HCT116 (cell line): ENCODE measurements around the gene RPL26. TPM values are rescaled to one million over a fixed set of nuclear protein-coding genes. Genes with fewer than 3 reads are reported as not detected.

ENCODE experiments used
- ATAC-seq: fragments of 200-7000 bp; cut with Tn5 transposase; 2 replicates; pipeline ENCODE4 v1.9.1; 2020; ENCODE audit warnings: mild to moderate bottlenecking, moderate library complexity
- BruUV-seq: library from RNA; stranded (reverse); fragments of 400-500 nt; replicated peaks from 2 replicates; lab custom pipeline; 2021; lab: Mats Ljungman, UMichigan
- CTCF ChIA-PET: fragments of 300-600 bp; sonication (Branson Sonifier 250); formaldehyde crosslinking; loops from one replicate; lab custom pipeline; 2021; ENCODE audit warnings: antibody characterized with exemption; lab: Charles Lee
- POLR2A ChIA-PET: fragments of 300-600, 350-600 bp; sonication (Branson Sonifier 250); formaldehyde crosslinking; loops from one replicate; lab custom pipeline; 2021; ENCODE audit warnings: antibody characterized with exemption; lab: Charles Lee
- RAD21 ChIA-PET, 2 experiments: fragments of 300-600 bp; sonication (Branson Sonifier 250); formaldehyde crosslinking; loops; one replicate each; lab custom pipeline; 2023; ENCODE audit warnings: low total read pairs in 2 of 2; ENCODE audit not compliant: uncharacterized antibody in 2 of 2, unreplicated experiment in 2 of 2, low non-redundant PET in 1 of 2; lab: Charles Lee
- DNase-seq: peaks from one replicate; pipeline ENCODE4 v3.0.0-alpha.2; 2010; ENCODE audit warnings: low read depth, low spot score
- H2AFZ ChIP-seq: fragments of 200-600 bp; shearing (Covaris generic), sonication (generic); 2 replicates; pipeline ENCODE4 v1.6.1; 2017; ENCODE audit warnings: low read depth, mixed run types, mixed read lengths, antibody characterized with exemption, low read length; ENCODE audit not compliant: poor library complexity, severe bottlenecking
- H3K27ac ChIP-seq: 2 replicates; pipeline ENCODE4 v1.5.1; 2012; ENCODE audit warnings: low read depth, low read length
- H3K27me3 ChIP-seq: fragments of 200-600 bp; sonication (generic); 2 replicates; pipeline ENCODE4 v1.6.1; 2016; ENCODE audit warnings: mixed run types, low read length, mixed read lengths; ENCODE audit not compliant: insufficient read depth
- H3K36me3 ChIP-seq, 2 experiments: fragments of 200-500 bp in 1 of 2; fragments of 200-600 bp in 1 of 2; sonication (Bioruptor generic) in 1 of 2; sonication (generic) in 1 of 2; 2 replicates each; pipeline versions ENCODE4 v1.5.1 to v1.6.1; 2014 to 2016; ENCODE audit warnings: low read length in 2 of 2, inconsistent platforms in 1 of 2, mixed read lengths in 1 of 2, mixed run types in 1 of 2; ENCODE audit not compliant: insufficient read depth in 2 of 2, control insufficient read depth in 1 of 2
- H3K4me1 ChIP-seq, 2 experiments: fragments of 200-600 bp in 1 of 2; sonication (generic) in 1 of 2; 2 replicates each; pipeline versions ENCODE4 v1.5.1 to v1.6.1; 2012 to 2017; ENCODE audit warnings: low read length in 2 of 2, inconsistent platforms in 1 of 2, mild to moderate bottlenecking in 1 of 2, mixed read lengths in 1 of 2, mixed run types in 1 of 2, moderate library complexity in 1 of 2; ENCODE audit not compliant: insufficient read depth in 2 of 2, control insufficient read depth in 1 of 2
- H3K4me2 ChIP-seq: fragments of 200-600 bp; sonication (generic); 2 replicates; pipeline ENCODE4 v1.6.1; 2017; ENCODE audit warnings: mixed run types, low read length, mixed read lengths
- H3K4me3 ChIP-seq, 2 experiments: fragments of 200-600 bp in 1 of 2; sonication (generic) in 1 of 2; replicated peaks in 1 of 2; 2 replicates each; pipeline ENCODE4 v1.5.1; 2011 to 2016; ENCODE audit warnings: low read length in 2 of 2, control low read depth in 1 of 2, low read depth in 1 of 2, mild to moderate bottlenecking in 1 of 2, mixed read lengths in 1 of 2, mixed run types in 1 of 2
- H3K79me2 ChIP-seq: fragments of 200-600 bp; sonication (generic); 2 replicates; pipeline ENCODE4 v1.6.1; 2017; ENCODE audit warnings: mild to moderate bottlenecking, mixed run types, low read length, moderate library complexity, mixed read lengths; ENCODE audit not compliant: insufficient read depth
- H3K9ac ChIP-seq: fragments of 200-600 bp; sonication (generic); 2 replicates; pipeline ENCODE4 v1.6.1; 2016; ENCODE audit warnings: low read length, mixed read lengths
- H3K9me2 ChIP-seq: fragments of 200-600 bp; sonication (generic), shearing (Covaris generic); 2 replicates; pipeline ENCODE4 v1.6.1; 2017; ENCODE audit warnings: mixed run types, mild to moderate bottlenecking, moderate library complexity; ENCODE audit not compliant: insufficient read depth
- H3K9me3 ChIP-seq, 2 experiments: fragments of 200-500 bp in 1 of 2; fragments of 200-600 bp in 1 of 2; sonication (Bioruptor generic) in 1 of 2; sonication (generic) in 1 of 2; 2 replicates each; pipeline ENCODE4 v1.6.1; 2014 to 2017; ENCODE audit warnings: low read length in 2 of 2, mixed read lengths in 2 of 2, inconsistent platforms in 1 of 2, low read depth in 1 of 2, mild to moderate bottlenecking in 1 of 2, mixed run types in 1 of 2, moderate library complexity in 1 of 2; ENCODE audit not compliant: control insufficient read depth in 1 of 2, insufficient read depth in 1 of 2
- H4K20me1 ChIP-seq: fragments of 200-600 bp; sonication (generic), shearing (Covaris generic); 2 replicates; pipeline ENCODE4 v1.6.1; 2017; ENCODE audit warnings: mixed run types, mild to moderate bottlenecking, moderate library complexity; ENCODE audit not compliant: insufficient read depth
- CBX3 ChIP-seq: IDR thresholded peaks from 2 replicates; pipeline ENCODE4 v1.6.1; 2012; ENCODE audit warnings: low read depth
- CEBPB ChIP-seq: IDR thresholded peaks from 2 replicates; pipeline ENCODE4 v1.6.1; 2012; ENCODE audit warnings: low read depth
- EZH2 ChIP-seq: fragments of 200-600 bp; sonication (generic); IDR thresholded peaks from 2 replicates; pipeline ENCODE4 v1.6.1; 2017; ENCODE audit warnings: antibody characterized with exemption, mixed run types
- EZH2phosphoT487 ChIP-seq: fragments of 200-600 bp; IDR thresholded peaks from 2 replicates; pipeline ENCODE4 v1.6.1; 2018; ENCODE audit warnings: antibody characterized with exemption, borderline replicate concordance
- RAD21 ChIP-seq: IDR thresholded peaks from 2 replicates; pipeline ENCODE4 v1.6.1; 2012; ENCODE audit warnings: low read depth, mild to moderate bottlenecking
- SP1 ChIP-seq: IDR thresholded peaks from 2 replicates; pipeline ENCODE4 v1.6.1; 2012; ENCODE audit warnings: low read depth
- TCF7L2 ChIP-seq: IDR thresholded peaks from 2 replicates; pipeline ENCODE4 v1.7.0; 2011; ENCODE audit warnings: borderline replicate concordance, inconsistent platforms; ENCODE audit not compliant: insufficient read depth, insufficient read length; ENCODE audit errors: extremely low read depth
- ZFX ChIP-seq: fragments of 450-650 bp; IDR thresholded peaks from 2 replicates; pipeline ENCODE4 v1.6.1; 2017
- ZNF274 ChIP-seq: fragments of 200-500 bp; sonication (Bioruptor generic); IDR thresholded peaks from 2 replicates; pipeline ENCODE4 v1.6.1; 2014; ENCODE audit warnings: mild to moderate bottlenecking, low read depth, low read length, inconsistent platforms
- intact Hi-C: fragments of 100-400 bp; cut with micrococcal nuclease; formaldehyde crosslinking; loops from 2 replicates; pipeline ENCODE4 v1.10.0; 2022
- total RNA-seq: library from RNA; stranded (reverse); gene quantifications from one replicate; pipeline ENCODE4 v1.2.1, GENCODE V29; 2021; ENCODE audit not compliant: unreplicated experiment
- TF ChIP-seq, protein P1 (sequence below): IDR thresholded peaks from 2 replicates; pipeline ENCODE4 v1.6.1; 2012
- TF ChIP-seq, protein P2 (sequence below), 3 experiments: fragments of 200-600 bp in 1 of 3; sonication (generic) in 1 of 3; IDR thresholded peaks in 2 of 3; conservative IDR thresholded peaks in 1 of 3; 2 replicates each; pipeline ENCODE4 v1.5.1; 2012 to 2017; ENCODE audit warnings: low read depth in 2 of 3, low read length in 2 of 3, antibody characterized with exemption in 1 of 3, borderline replicate concordance in 1 of 3, control low read depth in 1 of 3, mild to moderate bottlenecking in 1 of 3, mixed read lengths in 1 of 3, mixed run types in 1 of 3, moderate library complexity in 1 of 3; ENCODE audit not compliant: insufficient read depth in 1 of 3

Gene RPL26
- total RNA-seq, 1 experiment from 2014 or later = 2,603 TPM

DNA sequence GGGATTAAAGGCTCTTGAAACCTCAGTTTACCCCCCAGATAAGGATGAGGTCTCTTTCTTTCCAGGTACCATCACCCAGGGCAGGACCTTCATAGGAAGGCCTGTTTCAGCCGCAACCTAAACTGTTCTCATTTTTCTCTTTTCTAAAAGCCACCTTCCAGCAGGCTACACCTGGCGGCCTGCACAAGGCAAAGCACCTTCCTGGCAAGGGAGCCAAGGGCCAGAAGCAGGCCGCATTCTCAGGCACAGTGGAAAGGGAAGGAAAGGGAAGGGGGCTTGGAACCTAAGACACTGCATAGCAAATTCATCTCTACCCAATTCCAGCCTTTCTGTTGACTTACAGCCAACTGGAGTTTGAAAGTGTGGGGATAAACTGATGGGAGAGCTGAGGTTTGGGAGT lies 43.8 kb upstream of the RPL26 start (continued):
- TF ChIP-seq, protein P1, sequence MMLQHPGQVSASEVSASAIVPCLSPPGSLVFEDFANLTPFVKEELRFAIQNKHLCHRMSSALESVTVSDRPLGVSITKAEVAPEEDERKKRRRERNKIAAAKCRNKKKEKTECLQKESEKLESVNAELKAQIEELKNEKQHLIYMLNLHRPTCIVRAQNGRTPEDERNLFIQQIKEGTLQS = no peak
- TF ChIP-seq ZNF274 (no peak), TCF7L2 (no peak), RAD21 (no peak)

DNA sequence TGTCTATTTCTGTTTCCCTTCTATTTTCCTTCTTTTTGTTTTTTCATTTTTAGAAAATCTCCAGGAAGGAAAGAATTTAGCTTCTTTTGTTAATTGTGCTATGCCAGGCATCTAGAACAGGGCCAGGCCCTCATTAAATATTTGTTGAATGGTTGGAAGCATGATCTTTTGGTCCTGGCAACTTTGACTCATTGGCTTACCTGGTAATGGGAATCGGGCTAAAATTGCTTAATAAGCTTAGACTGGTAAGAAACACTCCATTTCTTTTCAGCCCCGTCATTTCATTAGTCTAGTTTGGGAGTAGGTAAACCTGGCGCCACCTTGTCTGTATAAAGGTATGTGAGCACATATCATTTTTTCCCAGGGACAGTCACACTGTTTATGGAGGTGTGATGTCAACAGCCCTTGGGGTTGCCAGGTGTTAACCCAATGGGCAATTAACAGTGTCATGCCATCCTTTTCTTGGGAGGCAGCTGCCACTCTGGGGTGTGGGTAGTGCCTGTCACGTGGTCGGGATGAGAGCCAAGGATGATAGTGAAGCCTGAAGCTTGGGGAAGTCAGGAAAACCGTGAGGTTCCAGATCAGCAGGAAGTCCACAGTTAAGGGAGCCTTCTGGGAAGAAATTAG lies 43.2 kb upstream of the RPL26 start:
- H3K27me3 ChIP-seq = no peaks in the 10 kb centered on the region
- ATAC-seq = no peak
- no TSS peak for BruUV-seq
- no peak overlapping the region for H3K9ac ChIP-seq
- no peak for DNase-seq
- H3K79me2 ChIP-seq = no peaks in the 10 kb centered on the region
- H4K20me1 ChIP-seq = no peaks in the 10 kb centered on the region
- no peak overlapping the region for H3K4me2 ChIP-seq
- H3K4me1 ChIP-seq = peaks cover 0 to 4% of the 10 kb centered on the region in 2 experiments; a peak in 1 of 4 replicates
- H3K9me3 ChIP-seq = no peaks in the 10 kb centered on the region
- intact Hi-C loops = no loop called here
- RAD21 ChIA-PET = no interaction called here
- no peak overlapping the region for H2AFZ ChIP-seq
- CTCF ChIA-PET = interaction anchor here (1.2 kb wide), 1 partner anchor 16 kb away, joined by 3 read pairs; no protein-coding TSS in a partner anchor
- H3K9me2 ChIP-seq = no peaks in the 10 kb centered on the region
- H3K36me3 ChIP-seq = no peaks in the 10 kb centered on the region
- no peak overlapping the region for H3K27ac ChIP-seq
- no peak for TF ChIP-seq EZH2
- TF ChIP-seq CBX3 = no peak
- TF ChIP-seq, protein P2, sequence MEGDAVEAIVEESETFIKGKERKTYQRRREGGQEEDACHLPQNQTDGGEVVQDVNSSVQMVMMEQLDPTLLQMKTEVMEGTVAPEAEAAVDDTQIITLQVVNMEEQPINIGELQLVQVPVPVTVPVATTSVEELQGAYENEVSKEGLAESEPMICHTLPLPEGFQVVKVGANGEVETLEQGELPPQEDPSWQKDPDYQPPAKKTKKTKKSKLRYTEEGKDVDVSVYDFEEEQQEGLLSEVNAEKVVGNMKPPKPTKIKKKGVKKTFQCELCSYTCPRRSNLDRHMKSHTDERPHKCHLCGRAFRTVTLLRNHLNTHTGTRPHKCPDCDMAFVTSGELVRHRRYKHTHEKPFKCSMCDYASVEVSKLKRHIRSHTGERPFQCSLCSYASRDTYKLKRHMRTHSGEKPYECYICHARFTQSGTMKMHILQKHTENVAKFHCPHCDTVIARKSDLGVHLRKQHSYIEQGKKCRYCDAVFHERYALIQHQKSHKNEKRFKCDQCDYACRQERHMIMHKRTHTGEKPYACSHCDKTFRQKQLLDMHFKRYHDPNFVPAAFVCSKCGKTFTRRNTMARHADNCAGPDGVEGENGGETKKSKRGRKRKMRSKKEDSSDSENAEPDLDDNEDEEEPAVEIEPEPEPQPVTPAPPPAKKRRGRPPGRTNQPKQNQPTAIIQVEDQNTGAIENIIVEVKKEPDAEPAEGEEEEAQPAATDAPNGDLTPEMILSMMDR (IDR thresholded peaks at IDR 0.05 in 2 of 3, conservative IDR thresholded peaks at IDR 0.05 in 1 of 3; ENCODE audit: borderline replicate concordance in 1 of 3, insufficient read depth in 1 of 3, low read depth in 2 of 3, low read length in 2 of 3) = no peak
- TF ChIP-seq CEBPB = no peak
- TF ChIP-seq ZFX = no peak
- TF ChIP-seq EZH2phosphoT487 = no peak
- TF ChIP-seq, protein P1 = no peak
- no peak for TF ChIP-seq ZNF274
- TF ChIP-seq TCF7L2 = no peak
- no peak for TF ChIP-seq SP1
- TF ChIP-seq, all 23 proteins: peak for 0
- no peak overlapping the region for H3K4me3 ChIP-seq
- POLR2A ChIA-PET = no interaction called here
